ENCODE measurements around the gene CPVL. TPM values are rescaled to one million over a fixed set of nuclear protein-coding genes. Genes with fewer than 3 reads are reported as not detected.

CPVL gene
- total RNA-seq, 2 experiments from 2014 or later, result not detected

Other genes with a start within 250 kb of the CPVL start
- not detected for gene TRIL, start 188.2 kb downstream of the CPVL start, total RNA-seq
- 1 to 10 TPM; 1.7 to 1.8 TPM for gene CHN2, start 48.2 kb upstream of the CPVL start, total RNA-seq

Measured in activated CD8-positive, alpha-beta T cell treated with anti-CD3 and anti-CD28 coated beads for 36 hours (primary cell).